ENCODE results near the gene ST6GALNAC4.

ST6GALNAC4 gene

DNA sequence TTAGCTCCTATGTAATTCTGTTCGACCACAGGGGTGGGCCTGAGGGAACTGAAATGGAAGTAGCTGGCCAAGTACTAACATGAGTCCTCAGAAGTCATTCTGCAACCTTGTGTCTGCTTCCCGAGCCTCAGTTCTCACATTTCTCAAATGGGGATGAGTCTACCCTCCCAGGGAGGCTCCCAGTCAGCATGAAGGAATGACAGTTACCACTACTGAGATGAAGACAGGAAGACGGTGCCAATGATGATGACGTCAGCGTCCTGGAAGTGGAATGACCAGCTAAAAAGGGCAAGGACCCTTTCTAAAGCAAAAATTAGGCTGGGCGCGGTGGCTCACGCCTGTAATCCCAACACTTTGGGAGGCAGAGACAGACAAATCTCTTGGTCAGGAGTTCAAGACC lies 6.9 kb upstream of the ST6GALNAC4 start:
- TF ChIP-seq, protein P1, sequence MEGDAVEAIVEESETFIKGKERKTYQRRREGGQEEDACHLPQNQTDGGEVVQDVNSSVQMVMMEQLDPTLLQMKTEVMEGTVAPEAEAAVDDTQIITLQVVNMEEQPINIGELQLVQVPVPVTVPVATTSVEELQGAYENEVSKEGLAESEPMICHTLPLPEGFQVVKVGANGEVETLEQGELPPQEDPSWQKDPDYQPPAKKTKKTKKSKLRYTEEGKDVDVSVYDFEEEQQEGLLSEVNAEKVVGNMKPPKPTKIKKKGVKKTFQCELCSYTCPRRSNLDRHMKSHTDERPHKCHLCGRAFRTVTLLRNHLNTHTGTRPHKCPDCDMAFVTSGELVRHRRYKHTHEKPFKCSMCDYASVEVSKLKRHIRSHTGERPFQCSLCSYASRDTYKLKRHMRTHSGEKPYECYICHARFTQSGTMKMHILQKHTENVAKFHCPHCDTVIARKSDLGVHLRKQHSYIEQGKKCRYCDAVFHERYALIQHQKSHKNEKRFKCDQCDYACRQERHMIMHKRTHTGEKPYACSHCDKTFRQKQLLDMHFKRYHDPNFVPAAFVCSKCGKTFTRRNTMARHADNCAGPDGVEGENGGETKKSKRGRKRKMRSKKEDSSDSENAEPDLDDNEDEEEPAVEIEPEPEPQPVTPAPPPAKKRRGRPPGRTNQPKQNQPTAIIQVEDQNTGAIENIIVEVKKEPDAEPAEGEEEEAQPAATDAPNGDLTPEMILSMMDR (conservative IDR thresholded peaks at IDR 0.05), result no peak
- no peak for TF ChIP-seq ZFX (IDR thresholded peaks at IDR 0.05)
- H3K27ac ChIP-seq, result no peak overlapping the region

DNA sequence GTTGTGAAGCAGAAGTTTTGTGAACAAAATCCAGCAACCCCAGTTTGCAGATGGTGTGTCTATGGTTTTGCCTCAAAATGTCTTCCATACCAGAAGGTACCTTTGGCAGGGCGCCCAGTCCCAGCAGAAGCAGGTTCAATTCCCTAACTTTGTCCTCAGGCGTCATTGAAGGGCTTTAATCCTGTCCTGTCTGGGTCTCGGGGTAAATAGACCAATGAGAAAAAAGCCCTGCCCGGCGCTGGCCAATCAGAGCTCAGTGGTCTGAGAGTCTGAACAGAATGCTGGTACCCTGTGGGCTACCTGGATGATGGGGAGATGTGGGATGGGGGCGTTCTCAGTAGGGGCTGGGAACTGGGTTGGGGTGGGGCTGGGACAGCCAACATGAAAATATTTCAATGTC lies 6.2 kb upstream of the ST6GALNAC4 start:
- H3K27ac ChIP-seq, result no peak overlapping the region
- TF ChIP-seq ZFX (IDR thresholded peaks at IDR 0.05), result no peak
- TF ChIP-seq, protein P1 (conservative IDR thresholded peaks at IDR 0.05), result no peak

DNA sequence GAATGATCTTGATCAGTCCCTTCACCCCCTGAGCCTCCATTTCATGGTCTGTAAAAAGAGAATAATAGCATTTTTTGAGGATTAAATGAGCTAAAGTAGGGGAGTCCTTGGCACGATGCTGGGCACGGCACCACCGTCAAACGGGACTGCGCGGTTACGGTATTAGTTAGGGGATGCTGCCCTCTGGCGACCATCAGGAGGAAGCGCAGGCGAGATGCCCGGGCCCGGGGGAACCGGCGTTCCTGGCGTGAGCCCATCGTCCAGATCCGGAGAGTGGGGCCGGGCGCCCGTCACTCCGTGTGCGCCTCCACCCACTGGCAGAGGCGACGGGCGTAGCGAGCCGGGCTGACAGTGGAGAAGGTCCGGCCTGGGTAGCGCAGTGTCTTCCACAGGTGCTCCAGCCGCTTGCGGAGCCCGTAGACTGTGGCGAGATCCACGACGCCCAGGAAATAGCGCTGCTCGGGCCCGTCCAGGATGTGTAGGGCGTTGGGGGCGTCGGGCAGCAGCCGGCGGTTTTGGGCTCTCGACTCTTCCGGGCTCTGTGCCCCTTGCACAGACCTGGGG lies 4.8 kb upstream of the ST6GALNAC4 start:
- H3K27ac ChIP-seq, result no peak overlapping the region
- no peak for TF ChIP-seq ZFX (IDR thresholded peaks at IDR 0.05)
- TF ChIP-seq, protein P1 (conservative IDR thresholded peaks at IDR 0.05), result peak; percentile 97

DNA sequence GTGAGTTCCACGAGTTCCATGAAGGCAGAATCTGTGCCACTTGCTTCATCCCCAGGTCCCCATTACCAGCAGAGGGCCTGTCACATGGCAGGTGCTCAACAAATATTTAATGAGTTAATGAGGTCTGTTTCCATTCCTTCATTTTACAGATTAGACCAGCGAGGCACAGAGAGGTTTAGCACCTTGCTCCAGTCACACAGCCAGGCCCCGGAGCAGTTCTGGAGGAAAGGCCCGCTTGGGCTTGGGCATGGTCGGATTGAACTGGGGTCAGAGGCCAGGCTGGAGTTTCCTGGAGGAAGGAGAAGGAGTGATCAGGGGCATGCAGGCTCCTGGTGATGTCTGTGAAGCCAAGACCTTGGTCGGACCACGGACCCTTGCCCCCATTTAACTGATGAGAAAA lies 4.0 kb upstream of the ST6GALNAC4 start:
- TF ChIP-seq ZFX (IDR thresholded peaks at IDR 0.05), result no peak
- TF ChIP-seq, protein P1 (conservative IDR thresholded peaks at IDR 0.05), result no peak
- H3K27ac ChIP-seq, result no peak overlapping the region

DNA sequence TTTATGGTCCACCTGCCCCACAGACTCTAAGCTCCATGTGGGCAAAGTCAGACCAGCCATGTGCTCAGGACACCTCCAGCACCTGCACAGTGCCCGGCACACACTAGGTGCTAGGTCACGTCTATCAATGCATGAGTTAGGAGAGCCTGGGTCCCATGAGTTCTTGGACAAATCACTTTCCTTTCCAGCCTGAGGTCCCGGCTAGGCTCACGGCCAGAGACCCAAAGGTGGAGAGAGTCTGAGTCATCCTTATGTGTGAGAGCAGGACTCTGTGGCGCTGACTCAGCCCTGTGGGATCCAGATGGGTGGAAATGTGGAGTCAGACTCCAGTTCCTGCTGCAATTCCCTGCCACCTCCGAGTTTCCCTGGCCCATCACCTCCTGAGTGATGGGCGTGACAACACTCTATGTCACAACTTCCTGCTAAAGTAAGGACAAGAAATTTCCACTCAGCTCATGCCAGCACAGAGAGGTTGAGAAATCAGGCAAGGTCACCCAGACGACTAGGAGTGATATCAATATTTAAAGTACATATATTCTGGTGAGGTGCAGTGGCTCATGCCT lies 2.5 kb upstream of the ST6GALNAC4 start:
- TF ChIP-seq ZFX (IDR thresholded peaks at IDR 0.05), result no peak
- TF ChIP-seq, protein P1 (conservative IDR thresholded peaks at IDR 0.05), result no peak
- peak overlapping the region; percentile 61 for H3K27ac ChIP-seq

DNA sequence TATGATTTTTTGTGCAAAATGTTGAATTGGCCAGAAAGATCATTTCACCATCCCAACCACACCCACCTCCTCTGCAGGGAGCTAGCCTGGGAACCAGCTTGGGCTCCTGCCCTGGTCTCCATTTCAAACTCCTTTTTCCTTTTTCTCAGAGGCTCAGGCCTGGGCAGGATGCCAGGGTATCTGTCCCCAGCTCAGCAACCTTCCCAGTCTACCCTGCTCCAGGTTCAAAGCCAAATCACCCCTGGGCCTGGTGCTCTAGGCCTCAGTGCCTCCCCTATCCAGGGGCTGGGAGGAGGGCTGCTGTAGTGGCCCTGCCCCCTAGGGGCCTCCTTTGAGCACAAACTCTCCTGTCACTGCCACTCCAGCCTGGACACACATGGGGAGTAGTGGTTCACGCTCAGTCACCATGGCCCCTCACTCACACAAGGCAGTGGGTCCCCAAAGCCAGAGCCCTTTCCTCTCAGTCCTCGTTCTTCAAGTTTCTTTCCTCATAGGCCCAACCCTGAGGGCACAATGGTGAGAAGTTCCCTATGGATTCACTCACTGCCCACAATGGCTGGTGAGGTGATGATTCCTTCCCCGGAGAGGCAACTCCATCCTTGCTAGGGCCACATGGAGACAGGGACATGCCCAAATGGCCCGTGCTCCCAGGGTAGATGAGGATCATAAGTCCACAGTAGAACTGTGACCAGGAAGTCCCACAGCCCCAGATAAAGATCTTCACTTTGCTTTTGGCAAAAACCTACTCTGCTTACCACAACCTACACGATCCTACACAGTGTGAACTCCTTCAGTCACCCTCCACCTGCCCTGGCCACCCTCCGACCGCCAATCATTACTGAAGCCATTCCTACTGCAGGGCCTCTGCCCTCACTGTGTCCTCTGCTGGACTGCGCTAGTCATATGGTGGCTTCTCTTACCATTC lies 1.6 kb upstream of the ST6GALNAC4 start:
- TF ChIP-seq ZFX (IDR thresholded peaks at IDR 0.05), result peak; percentile 38; the same call in 1 of the 2 replicates
- TF ChIP-seq, protein P1 (conservative IDR thresholded peaks at IDR 0.05), result no peak; the same call in 1 of the 2 replicates
- peak overlapping the region; percentile 61 for H3K27ac ChIP-seq

DNA sequence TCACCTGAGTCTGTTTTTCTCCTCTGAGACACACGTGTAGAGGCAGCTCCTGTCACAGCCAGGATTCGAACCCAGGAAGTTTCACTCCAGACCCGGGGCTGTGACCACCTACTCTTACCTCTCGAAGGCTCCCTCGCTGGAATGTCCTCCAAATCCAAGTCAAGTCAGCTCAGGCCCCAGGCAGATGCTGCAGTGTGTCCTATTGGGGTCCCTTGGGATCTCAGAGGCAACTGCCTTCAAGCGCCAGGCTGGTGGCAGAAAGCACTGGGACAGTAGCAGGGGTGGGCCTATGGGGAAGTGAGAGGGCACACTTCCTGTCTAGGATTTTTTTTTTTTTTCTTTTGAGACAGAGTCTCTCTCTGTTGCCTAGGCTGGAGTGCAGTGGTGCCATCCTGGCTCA lies 762 bp upstream of the ST6GALNAC4 start:
- TF ChIP-seq ZFX (IDR thresholded peaks at IDR 0.05), result no peak
- TF ChIP-seq, protein P1 (conservative IDR thresholded peaks at IDR 0.05), result no peak
- peak overlapping the region; percentile 61 for H3K27ac ChIP-seq
